ENCODE results near the gene GULP1. TPM values are rescaled to one million over a fixed set of nuclear protein-coding genes. Genes with fewer than 3 reads are reported as not detected.

Gene GULP1
- polyA plus RNA-seq, 1 donor from 2014 or later = not detected

- Mint-ChIP-seq H3K36me3 (no peaks in the 10 kb centered on the region), H3K27ac (no peak overlapping the region), H3K4me1 (no peaks in the 10 kb centered on the region), H3K27me3 (no peaks in the 10 kb centered on the region), H3K9me3 (peaks cover 0 to 5% (median 0%) of the 10 kb centered on the region in 3 donors), H3K4me3 (no peak overlapping the region)
Measured at GRCh38 chr2:188305271-188305670, 13.6 kb downstream of the GULP1 start.

- H3K36me3 Mint-ChIP-seq = no peaks in the 10 kb centered on the region
- H3K27me3 Mint-ChIP-seq = no peaks in the 10 kb centered on the region
- no peaks in the 10 kb centered on the region for H3K4me1 Mint-ChIP-seq
- peaks cover 0 to 5% (median 5%) of the 10 kb centered on the region in 3 donors for H3K9me3 Mint-ChIP-seq
- no peak overlapping the region for H3K4me3 Mint-ChIP-seq
- no peak overlapping the region for H3K27ac Mint-ChIP-seq
Measured at GRCh38 chr2:188306271-188306670, 14.6 kb downstream of the GULP1 start.

- H3K27me3 Mint-ChIP-seq = no peaks in the 10 kb centered on the region
- H3K36me3 Mint-ChIP-seq = no peaks in the 10 kb centered on the region
- H3K4me1 Mint-ChIP-seq = no peaks in the 10 kb centered on the region
- peaks cover 0 to 5% (median 5%) of the 10 kb centered on the region in 3 donors for H3K9me3 Mint-ChIP-seq
- H3K27ac Mint-ChIP-seq = no peak overlapping the region
- no peak overlapping the region for H3K4me3 Mint-ChIP-seq
Measured at GRCh38 chr2:188307850-188308283, 16.2 kb downstream of the GULP1 start.

GRCh38 chr2:188308483-188308882 is 16.8 kb downstream of the GULP1 start:
- H3K27me3 Mint-ChIP-seq = no peaks in the 10 kb centered on the region
- no peak overlapping the region for H3K27ac Mint-ChIP-seq
- H3K36me3 Mint-ChIP-seq = no peaks in the 10 kb centered on the region
- no peaks in the 10 kb centered on the region for H3K4me1 Mint-ChIP-seq
- H3K9me3 Mint-ChIP-seq = peaks cover 2 to 5% (median 5%) of the 10 kb centered on the region in 3 donors
- H3K4me3 Mint-ChIP-seq = no peak overlapping the region

- Mint-ChIP-seq H3K4me3 (no peak overlapping the region), H3K4me1 (no peaks in the 10 kb centered on the region), H3K36me3 (no peaks in the 10 kb centered on the region), H3K27ac (no peak overlapping the region), H3K9me3 (peaks cover 2 to 8% (median 5%) of the 10 kb centered on the region in 3 donors), H3K27me3 (no peaks in the 10 kb centered on the region)
Measured at GRCh38 chr2:188309364-188309763, 17.7 kb downstream of the GULP1 start.

- Mint-ChIP-seq H3K4me1 (no peaks in the 10 kb centered on the region), H3K36me3 (no peaks in the 10 kb centered on the region)
Measured at GRCh38 chr2:188314314-188315054, 22.8 kb downstream of the GULP1 start.

GRCh38 chr2:188315750-188316149 is 24.1 kb downstream of the GULP1 start:
- no peaks in the 10 kb centered on the region for H3K4me1 Mint-ChIP-seq
- no peak overlapping the region for H3K27ac Mint-ChIP-seq
- H3K4me3 Mint-ChIP-seq = no peak overlapping the region
- H3K27me3 Mint-ChIP-seq = no peaks in the 10 kb centered on the region
- peaks cover under 1 to 8% (median 4%) of the 10 kb centered on the region in 3 donors for H3K9me3 Mint-ChIP-seq
- no peaks in the 10 kb centered on the region for H3K36me3 Mint-ChIP-seq

More at GRCh38 chr2:188314314-188315054, 22.8 kb downstream of the GULP1 start:
- Mint-ChIP-seq H3K27ac (peak overlapping the region in 1 of 3 donors; percentile 1), H3K4me3 (no peak overlapping the region), H3K9me3 (peaks cover 4 to 8% (median 5%) of the 10 kb centered on the region in 3 donors), H3K27me3 (no peaks in the 10 kb centered on the region)

- Mint-ChIP-seq H3K36me3 (no peaks in the 10 kb centered on the region), H3K4me1 (no peaks in the 10 kb centered on the region), H3K27ac (no peak overlapping the region), H3K9me3 (peaks cover 0 to 8% (median 4%) of the 10 kb centered on the region in 3 donors), H3K27me3 (no peaks in the 10 kb centered on the region), H3K4me3 (no peak overlapping the region)
Measured at GRCh38 chr2:188316342-188316741, 24.7 kb downstream of the GULP1 start.

- H3K27ac Mint-ChIP-seq = no peak overlapping the region
- no peaks in the 10 kb centered on the region for H3K27me3 Mint-ChIP-seq
- no peaks in the 10 kb centered on the region for H3K36me3 Mint-ChIP-seq
- H3K4me1 Mint-ChIP-seq = no peaks in the 10 kb centered on the region
- H3K4me3 Mint-ChIP-seq = no peak overlapping the region
- H3K9me3 Mint-ChIP-seq = peaks cover 0 to 8% (median 4%) of the 10 kb centered on the region in 3 donors
Measured at GRCh38 chr2:188316791-188317423, 25.2 kb downstream of the GULP1 start.

- Mint-ChIP-seq H3K36me3 (no peaks in the 10 kb centered on the region), H3K9me3 (peaks cover 0 to 8% (median 4%) of the 10 kb centered on the region in 3 donors), H3K27me3 (no peaks in the 10 kb centered on the region), H3K4me3 (no peak overlapping the region), H3K27ac (no peak overlapping the region), H3K4me1 (no peaks in the 10 kb centered on the region)
Measured at GRCh38 chr2:188318161-188318749, 26.6 kb downstream of the GULP1 start.

- H3K9me3 Mint-ChIP-seq = peaks cover 0 to 2% (median under 1%) of the 10 kb centered on the region in 3 donors
- H3K4me1 Mint-ChIP-seq = no peaks in the 10 kb centered on the region
- no peak overlapping the region for H3K27ac Mint-ChIP-seq
- no peak overlapping the region for H3K4me3 Mint-ChIP-seq
- no peaks in the 10 kb centered on the region for H3K27me3 Mint-ChIP-seq
- no peaks in the 10 kb centered on the region for H3K36me3 Mint-ChIP-seq
Measured at GRCh38 chr2:188319838-188320237, 28.2 kb downstream of the GULP1 start.

GRCh38 chr2:188320861-188321260 is 29.2 kb downstream of the GULP1 start:
- Mint-ChIP-seq H3K36me3 (no peaks in the 10 kb centered on the region), H3K27me3 (no peaks in the 10 kb centered on the region), H3K9me3 (peaks cover 0 to 2% (median 0%) of the 10 kb centered on the region in 3 donors), H3K4me3 (no peak overlapping the region), H3K27ac (no peak overlapping the region), H3K4me1 (no peaks in the 10 kb centered on the region)

- no peaks in the 10 kb centered on the region for H3K36me3 Mint-ChIP-seq
- no peak overlapping the region for H3K4me3 Mint-ChIP-seq
- peaks cover 0 to 2% (median 0%) of the 10 kb centered on the region in 3 donors for H3K9me3 Mint-ChIP-seq
- H3K4me1 Mint-ChIP-seq = no peaks in the 10 kb centered on the region
- H3K27ac Mint-ChIP-seq = no peak overlapping the region
- H3K27me3 Mint-ChIP-seq = no peaks in the 10 kb centered on the region
Measured at GRCh38 chr2:188322569-188323551, 31.2 kb downstream of the GULP1 start.

- Mint-ChIP-seq H3K36me3 (no peaks in the 10 kb centered on the region), H3K9me3 (peaks cover 0 to 2% (median 0%) of the 10 kb centered on the region in 3 donors), H3K4me3 (no peak overlapping the region), H3K4me1 (no peaks in the 10 kb centered on the region), H3K27me3 (no peaks in the 10 kb centered on the region), H3K27ac (no peak overlapping the region)
Measured at GRCh38 chr2:188324067-188324466, 32.4 kb downstream of the GULP1 start.
